MV-4-11 (cell line): Measurements from ENCODE around the gene HLA-DOB.

Experiments
- DNase-seq: peaks from one replicate; lab custom pipeline; 2025; lab: John Stamatoyannopoulos, UW

HLA-DOB gene

DNA sequence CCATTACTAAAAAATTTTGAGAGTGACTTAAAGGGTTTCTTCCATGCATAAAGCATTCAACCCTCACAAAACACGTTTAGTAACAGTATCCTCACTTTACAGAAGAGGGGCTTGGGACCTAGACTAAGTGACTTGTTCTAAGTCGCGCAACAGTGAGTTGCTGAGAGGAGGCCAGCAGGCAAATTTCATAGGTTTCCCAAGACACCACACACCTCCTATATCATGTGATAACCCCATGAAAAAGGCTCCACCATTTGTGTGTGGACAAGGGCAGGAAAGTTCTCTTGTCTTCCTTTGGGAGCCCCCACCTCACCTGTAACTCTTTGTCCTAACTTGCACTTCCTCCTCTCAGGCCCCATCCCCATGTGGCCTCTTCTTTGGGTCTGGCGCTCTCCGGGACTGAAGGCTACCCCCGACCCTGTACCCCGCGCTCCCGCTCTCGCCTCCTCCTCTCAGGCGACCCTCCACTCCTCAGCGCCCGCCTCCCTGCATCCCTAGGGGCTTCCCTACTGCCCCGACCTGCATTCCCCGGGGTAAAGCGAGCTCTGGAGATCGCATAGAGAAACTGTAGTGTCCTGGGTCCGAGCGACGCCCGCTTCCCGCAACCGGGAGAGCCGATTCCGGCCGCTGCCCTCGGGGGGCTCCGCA, 26.7 kb upstream of the HLA-DOB start:
- DNase-seq, result peak; percentile 33

DNA sequence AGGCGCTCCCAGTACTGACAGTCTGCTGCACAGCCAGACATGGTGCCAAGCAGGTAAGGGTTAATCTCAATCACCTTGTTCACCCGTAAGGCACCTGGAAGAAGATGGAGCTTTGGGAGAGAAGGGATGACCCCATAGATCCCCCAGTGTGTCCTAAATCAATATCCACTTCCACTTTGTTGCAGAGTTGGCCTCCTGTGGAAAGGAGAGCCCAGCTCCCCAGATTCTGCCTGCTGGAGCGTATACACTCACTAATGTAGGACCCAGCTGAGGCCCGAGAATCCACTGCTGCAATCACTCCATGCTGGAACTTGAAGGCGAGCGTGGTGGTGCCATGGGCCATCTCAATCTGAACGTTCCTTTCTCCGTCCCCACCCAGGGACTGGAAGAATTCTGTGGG, 25.9 kb upstream of the HLA-DOB start:
- DNase-seq, result no peak

DNA sequence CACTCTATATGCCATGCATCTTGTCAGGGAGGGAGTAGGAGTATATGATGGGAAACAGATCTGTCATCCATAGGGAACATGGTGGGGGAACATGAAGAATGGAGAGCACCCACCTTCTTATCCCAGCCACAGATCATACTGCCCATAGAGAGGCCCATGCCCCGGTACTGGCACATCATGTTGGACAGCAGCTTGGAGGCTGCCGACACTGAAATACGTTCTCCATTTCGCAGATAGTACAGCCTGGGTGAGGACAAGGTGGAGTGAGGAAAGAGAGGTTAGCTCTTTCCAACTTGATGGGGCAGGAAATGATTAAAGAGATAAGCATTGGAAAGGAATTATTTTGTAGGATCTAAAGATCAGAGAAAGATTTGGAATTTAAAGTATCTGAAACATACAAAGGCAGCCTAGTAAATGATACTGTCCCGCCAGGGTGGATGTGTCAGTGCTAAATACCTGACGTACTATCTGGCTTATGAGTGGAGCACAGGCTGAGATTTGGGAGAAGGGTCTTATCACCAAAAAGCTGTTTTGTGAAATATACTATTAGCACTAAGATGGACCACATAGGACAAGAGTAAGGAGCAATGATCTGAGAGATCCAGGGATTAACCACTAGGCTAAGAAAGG, 25.3 kb upstream of the HLA-DOB start:
- no peak for DNase-seq

DNA sequence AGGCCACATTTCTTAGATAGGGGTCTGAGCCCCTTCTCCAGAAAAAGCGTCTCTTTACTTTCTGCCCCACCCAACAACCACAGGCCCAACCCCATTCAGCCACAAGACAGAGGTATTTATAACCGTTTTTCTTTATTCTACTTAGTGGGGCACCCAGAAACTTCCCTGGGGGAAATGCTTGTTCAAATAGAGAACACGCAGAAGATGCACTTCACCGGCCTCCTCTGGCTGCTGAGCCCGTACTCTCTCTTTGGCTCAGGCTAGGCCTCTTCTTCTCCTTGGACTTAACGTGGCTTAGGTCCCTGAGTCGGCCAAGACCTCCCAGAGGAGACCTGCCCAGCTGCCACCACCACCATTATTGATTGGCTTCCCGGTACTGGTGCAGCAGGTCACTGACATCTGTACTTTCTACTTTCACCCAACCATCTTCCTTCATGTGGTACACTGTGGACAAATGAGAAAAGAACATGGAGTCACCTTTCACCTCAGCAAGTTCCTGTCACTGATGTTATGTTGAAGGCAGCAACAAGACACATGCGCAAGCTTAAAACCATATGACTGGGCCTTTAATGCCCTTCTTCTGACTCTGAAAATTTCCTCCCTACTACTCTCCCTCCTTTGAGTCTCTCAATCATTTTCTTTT, 23.9 kb upstream of the HLA-DOB start:
- DNase-seq, result no peak

DNA sequence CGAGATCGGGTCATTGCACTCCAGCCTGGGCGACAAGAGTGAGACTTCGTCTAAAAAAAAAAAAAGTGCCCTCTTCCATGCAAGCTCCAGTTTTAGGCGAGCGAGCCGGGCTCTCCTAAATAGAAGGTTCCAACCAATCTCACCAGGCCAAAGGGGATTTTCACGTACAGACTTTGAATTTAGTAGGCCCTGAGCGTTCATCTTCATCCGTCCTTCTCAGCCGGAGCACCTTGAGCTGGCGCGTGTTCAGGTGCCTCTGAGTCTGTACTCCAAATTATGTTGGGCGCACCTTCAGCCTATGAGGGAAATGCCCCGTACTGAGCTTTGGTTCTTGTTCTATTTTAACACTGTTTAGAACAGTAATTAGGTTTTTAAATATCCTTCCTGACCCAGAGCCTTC, 22.6 kb upstream of the HLA-DOB start:
- no peak for DNase-seq

DNA sequence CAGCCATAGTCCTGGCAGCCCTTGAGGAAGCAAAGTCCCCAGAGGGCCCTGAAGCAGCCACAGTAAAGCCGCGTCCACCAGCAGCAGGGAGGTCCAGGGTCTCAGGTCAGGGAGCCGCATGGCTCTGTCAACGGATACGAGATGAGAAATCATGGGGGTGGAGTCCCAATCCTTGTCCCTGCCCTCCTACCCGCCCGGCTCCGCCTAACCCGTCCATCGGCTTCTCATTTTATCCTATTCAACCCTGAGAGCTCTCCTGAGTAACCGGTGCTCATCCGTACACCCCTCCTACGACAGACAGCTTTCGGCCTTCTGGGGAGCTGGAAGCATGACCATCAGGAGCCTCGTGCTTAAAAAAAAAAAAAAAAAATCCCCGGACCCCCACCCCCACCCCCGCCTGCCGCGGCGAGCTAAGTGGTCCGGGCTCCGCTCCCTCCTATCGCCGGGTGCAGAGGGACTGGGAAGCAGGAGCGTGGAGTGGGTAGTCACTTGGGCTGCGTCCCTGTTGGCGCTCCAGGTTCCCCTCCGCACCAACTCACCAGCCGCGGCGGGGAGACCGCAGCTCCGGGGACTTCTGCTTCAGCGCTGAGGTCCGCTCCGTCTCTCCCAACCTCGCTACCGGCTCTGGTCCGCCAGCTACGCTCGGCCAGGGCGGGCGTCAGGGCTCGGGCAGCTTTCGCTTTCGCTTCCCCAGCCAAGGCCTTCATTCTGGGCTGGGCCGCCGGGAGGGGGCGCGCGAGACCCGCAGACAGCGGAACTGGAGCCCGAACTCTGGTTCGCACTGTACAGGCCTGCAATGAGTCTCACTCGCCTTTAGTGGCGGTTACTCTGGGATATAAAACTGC, 21.5 kb upstream of the HLA-DOB start, which contains the start of gene TAP2:
Gene TAP2, minus strand, starts transcription at position 626 of the 845 bp plus-strand sequence. Its CDS starts 506 bp downstream, at position 120.
- peak; percentile 92 for DNase-seq

DNA sequence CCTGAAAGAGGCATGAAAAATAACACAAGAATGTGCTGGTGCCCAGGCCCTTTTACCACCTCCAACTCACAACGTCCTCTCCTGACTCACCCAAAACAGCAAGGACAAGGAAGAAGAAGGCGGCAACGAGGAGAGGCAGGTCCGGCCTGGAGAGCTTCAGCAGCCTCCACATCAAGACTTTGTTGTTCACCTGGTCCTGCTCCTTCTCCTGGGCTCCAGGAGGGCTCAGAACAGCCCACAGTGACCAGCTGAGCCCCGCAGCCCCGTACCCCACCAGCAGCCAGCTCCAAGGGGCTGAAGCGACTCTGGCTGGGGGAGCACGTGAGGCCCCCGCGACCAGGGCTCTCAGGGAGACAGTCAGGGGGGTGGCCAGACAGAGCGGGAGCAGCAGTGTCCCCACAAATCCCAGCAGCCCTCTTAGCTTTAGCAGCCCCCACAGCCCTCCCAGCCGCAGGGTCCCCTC, 20.9 kb upstream of the HLA-DOB start:
- DNase-seq, result no peak

DNA sequence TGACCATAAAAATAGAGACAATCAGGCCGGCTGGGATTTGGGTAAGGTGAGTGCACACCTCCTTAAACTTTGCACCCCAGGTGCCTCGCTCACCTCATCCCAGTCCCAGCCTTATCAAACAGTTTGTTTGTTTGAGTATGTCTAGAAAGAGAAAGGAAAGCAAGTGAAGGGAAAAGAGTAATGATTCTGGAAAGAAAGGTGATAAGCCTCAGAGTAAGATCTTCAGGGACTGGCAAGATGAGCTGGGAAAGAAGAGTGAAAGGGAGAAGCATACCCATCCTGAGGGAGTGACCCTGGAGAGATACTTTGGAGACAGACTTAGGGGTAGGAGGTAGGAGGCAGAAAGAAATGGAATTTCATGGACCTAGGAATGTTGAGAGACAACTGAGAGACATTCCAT, 20.1 kb upstream of the HLA-DOB start:
- DNase-seq, result no peak

DNA sequence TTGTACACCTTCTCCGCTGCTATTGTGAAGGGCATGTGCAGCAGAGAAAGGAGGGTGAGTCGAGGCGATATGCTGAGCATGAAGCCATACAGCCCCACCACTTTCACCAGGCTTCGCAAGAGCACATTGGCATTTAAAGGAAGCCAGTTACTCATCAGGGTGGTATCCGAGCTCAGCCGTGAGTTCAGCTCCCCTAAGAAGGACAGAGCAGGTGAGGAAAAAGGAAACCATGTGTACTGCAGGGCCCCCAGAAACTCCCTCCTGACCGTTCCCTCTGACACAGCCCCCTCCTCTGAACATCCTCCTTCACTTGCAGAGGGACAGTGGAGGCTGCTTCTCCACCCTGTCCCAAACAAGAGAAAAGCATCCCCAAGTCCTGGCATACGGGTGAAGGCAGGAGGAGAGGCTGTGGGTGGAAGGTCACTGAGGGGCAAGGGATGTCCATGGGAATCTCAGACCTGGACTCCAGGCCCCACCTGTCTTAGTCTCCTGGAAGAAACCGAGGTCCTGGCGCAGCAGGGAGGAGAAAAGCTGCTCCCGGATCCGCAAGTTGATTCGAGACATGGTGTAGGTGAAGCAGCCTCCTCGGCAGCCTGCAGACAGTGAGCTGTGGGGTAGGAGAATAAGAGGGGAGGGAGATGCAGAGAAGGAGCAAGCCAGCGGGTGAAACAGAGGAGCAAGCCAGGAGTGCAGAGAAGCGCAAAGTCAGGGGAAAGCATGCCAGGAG, 18.5 kb upstream of the HLA-DOB start:
- DNase-seq, result no peak

DNA sequence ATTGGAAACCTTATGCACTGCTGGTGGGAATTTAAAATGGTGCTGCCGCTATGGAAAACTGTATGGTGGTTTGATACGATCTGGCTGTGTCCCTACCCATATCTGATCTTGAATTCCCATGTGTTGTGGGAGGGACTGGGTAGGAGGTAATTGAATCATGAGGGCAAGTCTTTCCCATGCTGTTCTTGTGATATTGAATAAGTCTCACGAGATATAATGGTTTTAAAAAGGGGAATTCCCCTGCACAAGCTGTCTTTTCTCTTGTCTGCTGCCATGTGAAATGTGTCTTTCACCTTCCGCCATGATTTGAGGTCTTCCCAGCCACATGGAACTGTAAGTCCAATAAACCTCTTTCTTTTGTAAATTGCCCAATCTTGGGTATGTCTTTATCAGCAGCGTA, 16.9 kb upstream of the HLA-DOB start:
- no peak for DNase-seq

DNA sequence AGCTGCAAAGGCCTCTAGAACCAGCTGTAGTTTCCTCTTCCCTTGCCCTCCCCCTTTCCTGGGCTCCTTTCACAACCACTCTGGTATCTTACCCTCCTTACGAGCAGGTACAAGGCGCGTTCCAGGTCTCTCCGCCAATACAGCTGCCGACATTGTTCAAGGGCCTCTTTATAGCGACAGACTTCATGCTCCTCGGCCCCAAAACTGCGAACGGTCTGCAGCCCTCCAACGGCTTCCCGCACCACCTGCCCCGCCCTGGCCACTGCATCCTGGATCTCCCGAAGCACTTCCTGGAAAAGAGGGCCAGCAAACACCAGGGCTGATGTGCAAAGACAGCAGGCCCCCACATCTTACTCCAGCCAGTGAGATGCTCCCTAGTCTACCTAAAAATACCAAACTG, 15.7 kb upstream of the HLA-DOB start:
- no peak for DNase-seq

DNA sequence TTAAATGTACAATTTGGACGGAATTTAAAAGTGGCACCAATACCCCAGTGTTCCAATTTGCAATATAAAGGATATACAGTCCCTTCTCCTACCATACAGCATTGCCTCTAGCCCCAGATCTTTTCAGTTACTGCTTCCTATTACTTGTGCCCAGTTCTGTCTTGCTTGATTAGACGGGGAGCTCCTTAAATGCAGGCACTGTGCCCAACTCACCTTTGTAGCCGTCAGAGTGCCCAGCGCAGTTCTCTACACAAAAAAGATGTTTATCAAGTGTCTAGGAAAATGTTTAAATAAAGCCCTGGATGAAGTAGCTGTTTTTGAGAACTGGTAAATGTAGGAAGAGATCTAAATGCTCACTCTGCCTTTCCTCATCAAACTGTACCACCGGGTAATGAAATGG, 14.1 kb upstream of the HLA-DOB start:
- DNase-seq, result no peak

DNA sequence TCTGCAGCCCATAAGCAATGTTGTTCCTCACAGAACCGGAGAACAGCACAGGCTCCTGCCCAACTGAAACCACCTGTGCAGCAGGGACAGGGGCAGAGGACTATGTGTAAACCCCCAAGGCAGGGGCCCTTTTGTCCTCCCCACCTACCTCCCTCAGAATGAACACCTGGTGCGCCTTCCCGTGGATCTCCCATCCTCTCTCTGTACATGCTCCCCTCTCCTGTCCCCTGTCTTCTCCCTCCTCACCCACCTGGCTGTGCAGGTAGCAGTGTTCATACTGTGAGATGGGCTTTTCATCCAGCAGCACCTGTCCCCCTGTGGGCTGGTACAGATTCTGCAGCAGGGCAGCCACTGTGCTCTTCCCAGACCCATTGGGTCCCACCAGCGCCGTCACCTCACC, 13.2 kb upstream of the HLA-DOB start:
- DNase-seq, result no peak

DNA sequence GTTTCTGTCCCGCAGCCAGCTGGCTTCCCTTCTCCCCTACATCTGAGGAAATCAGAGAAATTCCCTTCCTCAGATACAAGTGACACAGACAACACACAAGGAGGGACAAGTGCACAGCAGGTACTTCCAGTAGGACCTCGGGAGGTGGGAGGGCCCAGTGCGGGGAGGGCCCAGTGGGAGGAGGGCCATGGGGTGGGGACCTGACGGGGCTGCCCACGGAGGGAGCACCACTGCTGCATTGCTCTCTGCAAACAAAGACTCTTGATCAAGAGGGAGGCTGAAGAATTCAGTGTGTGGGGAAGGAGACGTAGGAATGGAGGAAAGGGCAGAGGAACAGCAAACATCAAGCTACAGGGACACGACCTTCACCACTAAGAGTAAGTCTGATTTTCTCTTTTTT, 12.7 kb upstream of the HLA-DOB start:
- no peak for DNase-seq

DNA sequence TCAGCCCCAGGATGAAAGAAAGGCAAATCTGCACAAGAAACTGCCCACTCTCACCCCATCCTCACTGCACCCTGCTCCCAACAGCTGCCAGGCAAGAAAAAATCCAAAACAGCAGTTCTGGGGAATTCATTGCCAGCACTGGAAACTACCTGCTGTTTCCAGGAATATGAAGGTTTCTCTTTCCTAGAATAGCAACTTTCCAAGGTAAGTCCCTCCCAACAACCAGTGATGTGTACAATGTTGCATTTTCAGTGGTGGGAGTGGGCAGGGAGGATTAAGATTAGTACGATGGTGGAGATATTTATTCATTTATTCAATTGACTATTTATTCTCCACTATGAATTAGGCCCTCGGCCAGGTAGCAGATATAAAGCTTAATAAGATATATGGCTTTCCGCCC, 10.2 kb upstream of the HLA-DOB start:
- DNase-seq, result no peak

DNA sequence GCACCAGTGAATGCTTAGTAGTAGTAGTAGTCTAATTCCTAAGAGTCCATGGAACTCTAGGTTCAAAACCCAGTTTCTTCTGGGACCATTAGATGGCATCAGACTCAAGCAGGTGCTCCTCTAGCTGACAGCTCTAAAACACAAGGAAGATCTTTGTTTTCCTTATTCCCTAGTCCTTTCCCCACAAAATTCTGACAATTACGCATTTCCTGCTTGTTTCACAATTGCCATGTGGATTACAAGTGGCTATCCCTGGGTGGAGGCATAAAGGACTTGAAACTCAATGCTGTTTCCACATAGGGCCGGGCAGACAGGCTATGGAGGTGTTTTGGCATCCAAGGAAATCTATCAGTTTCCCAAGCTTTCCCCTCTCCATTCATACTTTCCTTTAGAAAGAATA, 9.2 kb upstream of the HLA-DOB start:
- no peak for DNase-seq

DNA sequence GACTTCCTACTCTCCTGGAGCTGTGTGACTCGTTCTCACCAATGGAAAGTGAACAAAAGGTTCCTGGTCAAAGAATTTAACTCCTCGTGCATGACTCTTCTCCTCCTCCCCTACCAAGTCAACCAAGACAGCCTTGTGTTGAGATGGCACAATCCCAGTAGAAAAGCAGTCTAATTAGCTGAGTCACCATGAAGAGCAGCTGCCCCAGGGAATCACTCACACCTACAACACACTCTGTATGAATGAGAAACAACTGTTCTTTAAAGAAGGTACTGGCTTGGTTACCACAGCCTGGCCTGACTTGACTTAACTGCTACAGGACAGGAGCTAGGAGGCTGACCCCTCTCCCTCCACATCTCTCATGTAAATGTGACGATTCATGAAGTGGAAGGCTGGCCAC, 2.9 kb upstream of the HLA-DOB start:
- no peak for DNase-seq

DNA sequence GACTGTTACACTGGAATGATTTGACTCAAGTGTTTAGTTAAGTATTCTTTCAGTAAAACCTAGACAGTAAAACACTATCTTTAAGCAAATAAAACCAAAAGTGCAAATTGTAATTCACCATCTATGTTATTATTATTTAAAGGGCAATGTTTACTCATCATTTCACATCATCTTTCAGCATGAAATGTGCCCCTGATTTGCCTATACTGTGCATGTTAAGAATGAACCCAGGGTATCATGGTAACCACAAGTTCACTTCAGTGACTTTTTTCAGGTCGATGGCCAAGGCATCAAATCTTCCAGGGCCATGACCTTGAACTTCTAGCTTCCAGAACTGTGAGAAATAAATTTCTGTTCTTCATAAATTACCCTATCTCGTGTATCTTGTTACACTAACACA, 2.1 kb upstream of the HLA-DOB start:
- DNase-seq, result no peak

DNA sequence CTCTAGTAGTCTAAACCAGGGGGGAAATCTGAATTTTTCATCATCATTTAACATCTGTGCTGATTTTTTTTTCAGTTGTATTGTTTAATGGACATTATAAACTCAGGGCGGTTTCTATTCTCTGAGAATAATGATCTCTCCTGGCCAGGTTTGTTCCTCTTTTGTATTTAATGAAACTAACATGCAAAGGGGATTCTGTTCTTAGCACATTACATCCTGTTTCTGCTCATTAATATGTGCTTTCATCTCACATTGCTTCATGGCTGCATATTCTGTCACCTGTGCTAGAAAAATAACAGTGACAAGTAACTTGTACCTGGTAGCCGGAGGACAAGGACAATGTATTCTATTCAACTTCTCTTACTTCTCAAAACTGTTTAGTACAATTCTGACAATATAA, 806 bp downstream of the HLA-DOB start:
- peak; percentile 27 for DNase-seq

DNA sequence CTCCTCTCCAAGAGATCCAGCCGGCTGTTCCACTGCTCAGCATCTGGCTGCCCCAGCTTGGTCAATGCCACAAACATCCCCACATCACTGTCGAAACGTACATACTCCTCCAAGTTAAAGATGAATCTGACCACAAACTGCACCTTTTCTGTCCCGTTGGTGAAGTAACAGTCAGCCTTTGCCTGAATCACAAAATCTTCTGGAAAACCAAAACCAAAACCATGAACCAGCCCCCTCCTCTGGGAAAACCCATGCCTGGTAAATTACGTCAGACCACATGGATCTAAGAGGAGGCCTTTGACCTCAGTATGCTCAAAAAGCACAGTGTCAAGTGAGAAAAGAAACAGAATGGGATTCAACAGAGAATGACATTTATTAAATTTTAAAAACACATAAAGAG, 1.7 kb downstream of the HLA-DOB start:
- no peak for DNase-seq

DNA sequence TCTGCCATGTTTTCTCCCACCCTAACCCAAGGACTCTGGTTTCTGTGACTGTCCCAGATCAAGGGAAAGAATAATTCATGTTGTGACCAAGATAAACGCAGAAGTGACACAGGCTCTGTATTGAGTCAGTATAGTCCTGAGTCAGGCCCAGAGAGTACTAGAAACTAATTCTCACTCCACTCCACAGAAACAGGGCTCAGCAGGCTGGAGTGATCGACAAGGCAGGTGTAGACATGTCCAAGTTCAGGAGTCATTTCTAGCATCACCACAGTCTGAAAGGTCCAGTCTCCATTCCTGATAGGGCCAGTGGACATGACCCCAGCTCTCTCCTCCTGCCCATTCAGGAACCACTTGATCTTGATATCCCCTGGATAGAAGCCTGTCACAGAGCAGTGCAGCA, 2.7 kb downstream of the HLA-DOB start:
- peak; percentile 33 for DNase-seq

DNA sequence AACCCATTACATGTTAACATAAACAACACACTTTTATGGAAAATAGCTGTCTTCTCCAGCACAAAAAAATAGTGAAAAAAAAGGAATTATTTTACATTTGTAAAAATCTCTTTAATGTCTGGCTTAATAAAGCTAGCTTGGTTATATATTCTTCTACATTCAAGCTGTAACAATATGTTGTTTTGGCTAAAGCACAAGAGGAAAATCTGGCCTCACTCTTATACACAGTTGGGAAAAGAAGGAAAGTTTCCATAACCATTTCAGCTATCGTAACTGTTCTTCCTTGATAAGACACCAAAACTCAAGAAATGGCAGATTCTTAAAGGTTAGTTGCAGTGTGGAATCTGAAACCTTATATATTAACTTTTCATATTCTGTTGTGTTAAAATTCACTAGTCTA, 7.6 kb downstream of the HLA-DOB start:
- no peak for DNase-seq
